K562 (cell line): ENCODE measurements around the gene PTPN14. TPM values are rescaled to one million over a fixed set of nuclear protein-coding genes. Genes with fewer than 3 reads are reported as not detected.

Experiments used
- FOXA1 ChIP-seq: fragments of 450-650 bp; IDR thresholded peaks from 2 replicates; pipeline ENCODE4 v1.6.1; 2016; ENCODE audit warnings: mild to moderate bottlenecking, borderline replicate concordance
- NELFE ChIP-seq: IDR thresholded peaks from 2 replicates; pipeline ENCODE4 v1.6.1; 2011; ENCODE audit warnings: mild to moderate bottlenecking; ENCODE audit not compliant: insufficient read depth, insufficient read length
- TEAD4 ChIP-seq, 2 experiments: sonication (generic) in 1 of 2; formaldehyde crosslinking in 1 of 2; IDR thresholded peaks; 2 replicates each; pipeline versions ENCODE4 v1.6.1 to v1.8.0; 2012 to 2022; ENCODE audit warnings: borderline replicate concordance in 1 of 2, inconsistent platforms in 1 of 2, low read length in 1 of 2, mild to moderate bottlenecking in 1 of 2, missing genetic modification reagents in 1 of 2
- polyA plus RNA-seq, 8 experiments: library from polyadenylated mRNA; depleted of rRNA in 4 of 8; stranded (reverse) in 5 of 8; unstranded in 3 of 8; fragments of >200 nt; fragmentation: Nextera tagmentation in 2 of 8; fragmentation: Illumina TruSeq in 1 of 8; extraction: Ambion mirVana in 2 of 8; extraction: Trizol in 1 of 8; gene quantifications; 2 replicates each; pipeline versions ENCODE4 v1.2.1 to v1.2.3, GENCODE V29; 2011 to 2014; ENCODE audit warnings: inconsistent platforms in 1 of 8, missing spikeins in 1 of 8
- total RNA-seq, 7 experiments: library from RNA; depleted of rRNA in 6 of 7; stranded (reverse); fragments of >200 nt in 6 of 7; fragmentation: Illumina TruSeq in 2 of 7; extraction: Trizol in 2 of 7; gene quantifications; 2 replicates each; pipeline versions ENCODE4 v1.2.1 to v1.2.3, GENCODE V29; 2011 to 2021; ENCODE audit warnings: low replicate concordance in 1 of 7
- TF ChIP-seq, protein P1 (sequence below): fragments of 450-650 bp; formaldehyde crosslinking; IDR thresholded peaks from 2 replicates; pipeline ENCODE4 v1.4.0; 2020; ENCODE audit warnings: mild to moderate bottlenecking, moderate library complexity
- TF ChIP-seq, protein P2 (sequence below): fragments of 450-650 bp; conservative IDR thresholded peaks from 2 replicates; pipeline ENCODE4 v1.6.1; 2016; ENCODE audit warnings: missing genetic modification characterization, low read depth, mild to moderate bottlenecking, control low read depth, missing compliant biosample characterization
- TF ChIP-seq, protein P3 (sequence below): fragments of 450-650 bp; IDR thresholded peaks from 2 replicates; pipeline ENCODE4 v1.6.1; 2014; ENCODE audit warnings: low read depth, mild to moderate bottlenecking, moderate library complexity, borderline replicate concordance

The PTPN14 gene
- total and polyA plus RNA-seq, 9 of the 15 experiments (the other 6 are each of a cell fraction or from before 2014, with no cell fraction given): 0.01 to 0.29 (median 0.04) TPM; not detected in 6

DNA sequence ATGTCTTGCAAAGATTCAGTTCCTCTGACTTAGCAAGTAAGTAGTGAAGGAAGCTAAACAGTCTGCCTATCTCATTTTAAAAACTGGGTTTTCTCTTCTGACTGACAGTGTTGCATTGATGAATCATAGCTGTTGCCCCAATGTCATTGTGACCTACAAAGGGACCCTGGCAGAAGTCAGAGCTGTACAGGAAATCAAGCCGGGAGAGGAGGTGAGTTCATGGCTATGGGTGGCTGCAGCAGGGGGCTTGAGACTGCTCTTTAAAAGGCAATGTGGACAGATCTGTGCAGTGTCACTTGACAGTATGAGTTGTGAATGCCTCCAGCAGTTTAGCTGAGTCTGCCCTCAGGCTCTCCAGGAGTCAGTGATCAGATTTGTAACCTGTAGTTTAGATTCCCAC is 223.9 kb downstream of the PTPN14 start (continued):
- TF ChIP-seq, protein P1, sequence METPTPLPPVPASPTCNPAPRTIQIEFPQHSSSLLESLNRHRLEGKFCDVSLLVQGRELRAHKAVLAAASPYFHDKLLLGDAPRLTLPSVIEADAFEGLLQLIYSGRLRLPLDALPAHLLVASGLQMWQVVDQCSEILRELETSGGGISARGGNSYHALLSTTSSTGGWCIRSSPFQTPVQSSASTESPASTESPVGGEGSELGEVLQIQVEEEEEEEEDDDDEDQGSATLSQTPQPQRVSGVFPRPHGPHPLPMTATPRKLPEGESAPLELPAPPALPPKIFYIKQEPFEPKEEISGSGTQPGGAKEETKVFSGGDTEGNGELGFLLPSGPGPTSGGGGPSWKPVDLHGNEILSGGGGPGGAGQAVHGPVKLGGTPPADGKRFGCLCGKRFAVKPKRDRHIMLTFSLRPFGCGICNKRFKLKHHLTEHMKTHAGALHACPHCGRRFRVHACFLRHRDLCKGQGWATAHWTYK: no peak
- TF ChIP-seq NELFE (no peak), FOXA1 (no peak), TEAD4 (IDR thresholded peaks at IDR 0.05; ENCODE audit: low read length) (no peak), TEAD4 (CRISPR knock-in tag; IDR thresholded peaks at IDR 0.05; ENCODE audit: borderline replicate concordance) (no peak)
- TF ChIP-seq, protein P2, sequence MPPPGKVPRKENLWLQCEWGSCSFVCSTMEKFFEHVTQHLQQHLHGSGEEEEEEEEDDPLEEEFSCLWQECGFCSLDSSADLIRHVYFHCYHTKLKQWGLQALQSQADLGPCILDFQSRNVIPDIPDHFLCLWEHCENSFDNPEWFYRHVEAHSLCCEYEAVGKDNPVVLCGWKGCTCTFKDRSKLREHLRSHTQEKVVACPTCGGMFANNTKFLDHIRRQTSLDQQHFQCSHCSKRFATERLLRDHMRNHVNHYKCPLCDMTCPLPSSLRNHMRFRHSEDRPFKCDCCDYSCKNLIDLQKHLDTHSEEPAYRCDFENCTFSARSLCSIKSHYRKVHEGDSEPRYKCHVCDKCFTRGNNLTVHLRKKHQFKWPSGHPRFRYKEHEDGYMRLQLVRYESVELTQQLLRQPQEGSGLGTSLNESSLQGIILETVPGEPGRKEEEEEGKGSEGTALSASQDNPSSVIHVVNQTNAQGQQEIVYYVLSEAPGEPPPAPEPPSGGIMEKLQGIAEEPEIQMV: no peak
- TF ChIP-seq, protein P3, sequence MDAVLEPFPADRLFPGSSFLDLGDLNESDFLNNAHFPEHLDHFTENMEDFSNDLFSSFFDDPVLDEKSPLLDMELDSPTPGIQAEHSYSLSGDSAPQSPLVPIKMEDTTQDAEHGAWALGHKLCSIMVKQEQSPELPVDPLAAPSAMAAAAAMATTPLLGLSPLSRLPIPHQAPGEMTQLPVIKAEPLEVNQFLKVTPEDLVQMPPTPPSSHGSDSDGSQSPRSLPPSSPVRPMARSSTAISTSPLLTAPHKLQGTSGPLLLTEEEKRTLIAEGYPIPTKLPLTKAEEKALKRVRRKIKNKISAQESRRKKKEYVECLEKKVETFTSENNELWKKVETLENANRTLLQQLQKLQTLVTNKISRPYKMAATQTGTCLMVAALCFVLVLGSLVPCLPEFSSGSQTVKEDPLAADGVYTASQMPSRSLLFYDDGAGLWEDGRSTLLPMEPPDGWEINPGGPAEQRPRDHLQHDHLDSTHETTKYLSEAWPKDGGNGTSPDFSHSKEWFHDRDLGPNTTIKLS: no peak
- TF ChIP-seq, all 486 proteins: peak for 0
